HepG2 (cell line): Measurements from ENCODE around the gene KCTD5.

Experiments used
- CBX1 ChIP-seq: IDR thresholded peaks from one replicate; pipeline ENCODE4 v1.6.1; 2016; ENCODE audit warnings: antibody characterized with exemption, low read depth
- SMAD1 ChIP-seq: sonication (generic); formaldehyde crosslinking; IDR thresholded peaks from 2 replicates; pipeline ENCODE4 v1.4.0; 2020; ENCODE audit warnings: missing genetic modification reagents, low read depth, mild to moderate bottlenecking, borderline replicate concordance
- TF ChIP-seq, protein P1 (sequence below): sonication (generic); formaldehyde crosslinking; conservative IDR thresholded peaks from 2 replicates; pipeline ENCODE4 v1.4.0; 2020; ENCODE audit warnings: missing genetic modification reagents

DNA sequence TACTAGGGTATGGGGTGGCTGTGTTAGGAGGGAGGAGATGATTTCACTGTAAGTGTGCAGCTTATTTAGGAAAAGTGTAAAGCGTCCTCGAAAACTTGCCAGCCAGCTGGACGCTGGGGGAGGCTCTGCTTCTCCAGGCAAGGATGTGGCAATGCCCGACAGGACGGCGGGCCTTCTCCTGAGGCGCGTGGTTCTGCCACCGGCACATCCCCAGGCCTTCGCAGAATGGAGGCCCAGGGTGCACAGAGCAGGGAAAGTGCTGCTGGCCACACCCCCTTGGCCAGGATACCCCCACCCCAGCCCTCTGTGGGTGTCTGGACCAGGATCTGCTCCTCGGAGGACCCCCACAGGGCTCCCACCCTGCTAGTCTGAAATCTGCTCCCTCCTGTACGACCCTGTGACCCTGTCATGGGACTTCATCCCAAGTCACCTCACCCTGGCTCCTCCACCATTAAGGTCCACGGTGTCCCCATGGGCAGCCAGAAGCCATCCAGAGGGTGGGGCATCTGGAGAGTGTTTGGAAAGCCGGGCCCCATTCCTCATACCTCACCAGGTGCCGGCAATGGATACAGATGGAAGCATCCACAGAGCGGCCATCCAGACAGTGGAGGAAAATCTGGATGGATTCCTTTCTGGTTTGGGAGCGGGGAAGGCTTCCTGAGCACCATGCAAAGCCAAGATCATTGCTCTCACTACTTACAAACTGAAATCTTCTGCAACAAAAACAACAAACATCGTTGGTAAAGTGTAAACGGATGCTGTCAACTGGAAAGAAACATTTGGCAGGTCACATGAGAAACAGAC, 60.9 kb downstream of the KCTD5 start:
- TF ChIP-seq, protein P1, sequence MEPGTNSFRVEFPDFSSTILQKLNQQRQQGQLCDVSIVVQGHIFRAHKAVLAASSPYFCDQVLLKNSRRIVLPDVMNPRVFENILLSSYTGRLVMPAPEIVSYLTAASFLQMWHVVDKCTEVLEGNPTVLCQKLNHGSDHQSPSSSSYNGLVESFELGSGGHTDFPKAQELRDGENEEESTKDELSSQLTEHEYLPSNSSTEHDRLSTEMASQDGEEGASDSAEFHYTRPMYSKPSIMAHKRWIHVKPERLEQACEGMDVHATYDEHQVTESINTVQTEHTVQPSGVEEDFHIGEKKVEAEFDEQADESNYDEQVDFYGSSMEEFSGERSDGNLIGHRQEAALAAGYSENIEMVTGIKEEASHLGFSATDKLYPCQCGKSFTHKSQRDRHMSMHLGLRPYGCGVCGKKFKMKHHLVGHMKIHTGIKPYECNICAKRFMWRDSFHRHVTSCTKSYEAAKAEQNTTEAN, result no peak
- TF ChIP-seq CBX1 (no peak), SMAD1 (CRISPR knock-in tag) (no peak)
